NB4 (cell line): ENCODE results near the gene PANK4.

Experiments
- POLR2A ChIP-seq: IDR thresholded peaks from 2 replicates; pipeline ENCODE4 v1.6.1; 2011; ENCODE audit warnings: mild to moderate bottlenecking; ENCODE audit not compliant: insufficient read length; ENCODE audit errors: extremely low read depth
- TF ChIP-seq, protein P1 (sequence below): IDR thresholded peaks from one replicate; pipeline ENCODE4 v1.5.1; 2012; ENCODE audit warnings: low read depth, low read length

DNA sequence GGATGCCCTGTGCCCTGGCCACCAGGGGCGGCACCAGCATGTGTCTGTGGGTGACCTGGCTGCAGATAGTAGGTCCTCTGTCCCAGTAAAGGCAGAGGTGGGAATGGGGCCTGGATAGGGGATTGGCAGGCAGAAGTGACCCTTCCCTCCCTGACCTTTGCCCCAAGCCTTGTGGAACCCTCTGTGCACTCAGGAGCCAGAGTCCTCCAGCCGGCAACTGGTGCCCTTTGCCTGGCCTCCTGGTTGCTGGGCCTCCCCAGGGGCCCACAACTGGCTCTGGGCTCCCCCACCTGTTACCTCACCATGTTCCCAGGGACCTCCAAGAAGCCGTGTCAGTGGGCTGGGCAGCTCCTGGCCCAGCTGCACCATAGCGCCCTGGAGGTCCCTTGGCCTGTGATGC lies 40.4 kb downstream of the PANK4 start:
- TF ChIP-seq, protein P1, sequence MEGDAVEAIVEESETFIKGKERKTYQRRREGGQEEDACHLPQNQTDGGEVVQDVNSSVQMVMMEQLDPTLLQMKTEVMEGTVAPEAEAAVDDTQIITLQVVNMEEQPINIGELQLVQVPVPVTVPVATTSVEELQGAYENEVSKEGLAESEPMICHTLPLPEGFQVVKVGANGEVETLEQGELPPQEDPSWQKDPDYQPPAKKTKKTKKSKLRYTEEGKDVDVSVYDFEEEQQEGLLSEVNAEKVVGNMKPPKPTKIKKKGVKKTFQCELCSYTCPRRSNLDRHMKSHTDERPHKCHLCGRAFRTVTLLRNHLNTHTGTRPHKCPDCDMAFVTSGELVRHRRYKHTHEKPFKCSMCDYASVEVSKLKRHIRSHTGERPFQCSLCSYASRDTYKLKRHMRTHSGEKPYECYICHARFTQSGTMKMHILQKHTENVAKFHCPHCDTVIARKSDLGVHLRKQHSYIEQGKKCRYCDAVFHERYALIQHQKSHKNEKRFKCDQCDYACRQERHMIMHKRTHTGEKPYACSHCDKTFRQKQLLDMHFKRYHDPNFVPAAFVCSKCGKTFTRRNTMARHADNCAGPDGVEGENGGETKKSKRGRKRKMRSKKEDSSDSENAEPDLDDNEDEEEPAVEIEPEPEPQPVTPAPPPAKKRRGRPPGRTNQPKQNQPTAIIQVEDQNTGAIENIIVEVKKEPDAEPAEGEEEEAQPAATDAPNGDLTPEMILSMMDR, result no peak
- no peak for TF ChIP-seq POLR2A
